Umbilical cord (tissue), 2 donors: ENCODE data around the gene PRDM16. TPM values are rescaled to one million over a fixed set of nuclear protein-coding genes. Genes with fewer than 3 reads are reported as not detected.
A peak's percentile ranks its signal among the peaks of the same experiment; 100 is the strongest.

Experiments
- DNase-seq: peaks from one replicate; pipeline ENCODE4 v3.0.0-alpha.2; 2015; ENCODE audit warnings: low spot score
- total RNA-seq: library from RNA; depleted of rRNA; stranded (reverse); fragments of >200 nt; gene quantifications from one replicate; pipeline ENCODE4 v1.2.3, GENCODE V29; 2014; ENCODE audit warnings: low replicate concordance; ENCODE audit not compliant: insufficient read depth

Gene PRDM16
- total RNA-seq, 1 donor from 2014 or later: 6.3 TPM

- DNase-seq: no peak
Measured at GRCh38 chr1:3320246-3321152, 251.5 kb downstream of the PRDM16 start.

- no peak for DNase-seq
Measured at GRCh38 chr1:3321559-3322449, 252.8 kb downstream of the PRDM16 start.

GRCh38 chr1:3322450-3323020, 253.5 kb downstream of the PRDM16 start:
- DNase-seq: no peak

GRCh38 chr1:3323021-3323795, 254.2 kb downstream of the PRDM16 start:
- peak; percentile 59 for DNase-seq

GRCh38 chr1:3323796-3324703, 255.0 kb downstream of the PRDM16 start:
- DNase-seq: no peak

GRCh38 chr1:3324704-3325535, 255.9 kb downstream of the PRDM16 start:
- DNase-seq: no peak

- DNase-seq: no peak
Measured at GRCh38 chr1:3326516-3327388, 257.7 kb downstream of the PRDM16 start.

GRCh38 chr1:3327389-3327702, 258.3 kb downstream of the PRDM16 start:
- no peak for DNase-seq

- DNase-seq: no peak
Measured at GRCh38 chr1:3327936-3328590, 259.1 kb downstream of the PRDM16 start.

GRCh38 chr1:3329640-3330281, 260.8 kb downstream of the PRDM16 start:
- DNase-seq: no peak

GRCh38 chr1:3330771-3331245, 261.8 kb downstream of the PRDM16 start:
- no peak for DNase-seq

- DNase-seq: no peak
Measured at GRCh38 chr1:3331564-3331963, 262.6 kb downstream of the PRDM16 start.

GRCh38 chr1:3332043-3332442, 263.0 kb downstream of the PRDM16 start:
- no peak for DNase-seq

- DNase-seq: no peak
Measured at GRCh38 chr1:3332662-3333061, 263.7 kb downstream of the PRDM16 start.

- no peak for DNase-seq
Measured at GRCh38 chr1:3333903-3334302, 264.9 kb downstream of the PRDM16 start.

- no peak for DNase-seq
Measured at GRCh38 chr1:3334366-3334765, 265.4 kb downstream of the PRDM16 start.
